ENCODE data around the gene CXCL16.
A peak's percentile ranks its signal among the peaks of the same experiment; 100 is the strongest.
"Not testable (repeated sequence)": the region's sequence is repeated elsewhere in the genome, so short reads cannot be mapped to it uniquely, and the experiment has no call there.

Gene CXCL16

GRCh38 chr17:4719684-4720221 lies 20.0 kb downstream of the CXCL16 start:
- no peak for DNase-seq

- DNase-seq: no peak
Measured at GRCh38 chr17:4719146-4719545, 20.6 kb downstream of the CXCL16 start.

GRCh38 chr17:4718276-4718675 lies 21.5 kb downstream of the CXCL16 start:
- DNase-seq: no peak

- DNase-seq: no peak
Measured at GRCh38 chr17:4717791-4718190, 21.9 kb downstream of the CXCL16 start.

GRCh38 chr17:4716081-4716480 lies 23.6 kb downstream of the CXCL16 start:
- no peak for DNase-seq

- no peak for DNase-seq
Measured at GRCh38 chr17:4715063-4715744, 24.5 kb downstream of the CXCL16 start.

- not testable (repeated sequence) for DNase-seq
Measured at GRCh38 chr17:4714340-4715062, 25.2 kb downstream of the CXCL16 start.

- peak; percentile 33 to 37 for DNase-seq
Measured at GRCh38 chr17:4712526-4712925, 27.2 kb downstream of the CXCL16 start.

- peak; percentile 61 to 67 for DNase-seq
Measured at GRCh38 chr17:4711661-4712181, 28.0 kb downstream of the CXCL16 start.

GRCh38 chr17:4710693-4711634 lies 28.8 kb downstream of the CXCL16 start:
- peak; percentile 53 for DNase-seq

- DNase-seq: peak; percentile 66 to 77
Measured at GRCh38 chr17:4709794-4710692, 29.7 kb downstream of the CXCL16 start, which contains the start of gene ARRB2. ARRB2 (plus strand) TSS chr17:4710632; CDS start chr17:4710722, 90 bp downstream.

- DNase-seq: no peak
Measured at GRCh38 chr17:4708436-4708835, 31.3 kb downstream of the CXCL16 start.

- DNase-seq: no peak
Measured at GRCh38 chr17:4706121-4706520, 33.6 kb downstream of the CXCL16 start.

- no peak for DNase-seq
Measured at GRCh38 chr17:4704991-4705390, 34.7 kb downstream of the CXCL16 start.

- not testable (repeated sequence) for DNase-seq
Measured at GRCh38 chr17:4704574-4704907, 35.2 kb downstream of the CXCL16 start.

- no peak for DNase-seq
Measured at GRCh38 chr17:4703330-4703691, 36.4 kb downstream of the CXCL16 start.

GRCh38 chr17:4701116-4701515 lies 38.6 kb downstream of the CXCL16 start:
- DNase-seq: no peak

GRCh38 chr17:4699401-4700056 lies 40.2 kb downstream of the CXCL16 start:
- not testable (repeated sequence) for DNase-seq

GRCh38 chr17:4696437-4696805 lies 43.3 kb downstream of the CXCL16 start:
- DNase-seq: no peak

- no peak for DNase-seq
Measured at GRCh38 chr17:4693416-4693815, 46.3 kb downstream of the CXCL16 start.

GRCh38 chr17:4691686-4692085 lies 48.0 kb downstream of the CXCL16 start:
- no peak for DNase-seq

Data from AML-193 (cell line).